HepG2 (cell line): Measurements from ENCODE around the gene PPP2R2D. TPM values are rescaled to one million over a fixed set of nuclear protein-coding genes. Genes with fewer than 3 reads are reported as not detected.

Source experiments
- ATAC-seq: fragments of 200-7000 bp; cut with Tn5 transposase; 3 replicates; pipeline ENCODE4 v1.9.1; 2020; ENCODE audit warnings: mild to moderate bottlenecking, moderate library complexity
- BruUV-seq: library from RNA; stranded (reverse); fragments of 400-500 nt; replicated peaks from 2 replicates; lab custom pipeline; 2021; lab: Mats Ljungman, UMichigan
- CTCF ChIA-PET: fragments of 300-600 bp; formaldehyde crosslinking; extraction: SDS; loops from one replicate; lab custom pipeline; 2021; ENCODE audit warnings: low total read pairs, inconsistent platforms, low intra/inter-chr PET ratio; lab: Yijun Ruan, JAX
- POLR2A ChIA-PET: fragments of 350-600 bp; sonication (Branson Sonifier 250); formaldehyde crosslinking; loops from one replicate; lab custom pipeline; 2020; ENCODE audit warnings: antibody characterized with exemption, inconsistent platforms; lab: Yijun Ruan, JAX
- DNase-seq: peaks from one replicate; pipeline ENCODE4 v3.0.0-alpha.2; 2015; ENCODE audit warnings: low spot score
- FAIRE-seq: peaks from 3 replicates; lab custom pipeline; 2011; peaks lifted over from hg19 to GRCh38; lab: Jason Lieb, UNC
- H2AFZ ChIP-seq: one replicate; pipeline ENCODE4 v1.6.1; 2011; ENCODE audit warnings: low read length, inconsistent platforms
- H3K27ac ChIP-seq: fragments of 300-600 bp; 3 replicates; pipeline ENCODE4 v1.8.0; 2011; ENCODE audit warnings: mixed run types, mild to moderate bottlenecking, mixed read lengths, low read length, inconsistent platforms; ENCODE audit not compliant: insufficient read depth; ENCODE audit errors: extremely low read length
- H3K27me3 ChIP-seq, 2 experiments: fragments of 200-600 bp in 1 of 2; 2 replicates in 1 of 2; 3 replicates in 1 of 2; pipeline versions ENCODE4 v1.6.0 to v1.8.0; 2011; ENCODE audit warnings: low read length in 2 of 2, mild to moderate bottlenecking in 2 of 2, moderate library complexity in 2 of 2, inconsistent platforms in 1 of 2; ENCODE audit not compliant: insufficient read depth in 2 of 2, control insufficient read depth in 1 of 2
- H3K36me3 ChIP-seq, 2 experiments: fragments of 200-600 bp in 1 of 2; replicated peaks in 1 of 2; 2 replicates in 1 of 2; 3 replicates in 1 of 2; pipeline versions ENCODE4 v1.5.1 to v1.8.0; 2011; ENCODE audit warnings: low read length in 2 of 2, inconsistent platforms in 1 of 2; ENCODE audit not compliant: insufficient read depth in 2 of 2, control insufficient read depth in 1 of 2
- H3K4me1 ChIP-seq: 2 replicates; pipeline ENCODE4 v1.5.1; 2012; ENCODE audit warnings: low read length, inconsistent platforms; ENCODE audit not compliant: insufficient read depth
- H3K4me2 ChIP-seq: 2 replicates; pipeline ENCODE4 v1.6.0; 2011; ENCODE audit warnings: low read depth, low read length, inconsistent platforms
- H3K4me3 ChIP-seq, 3 experiments: fragments of 200-600 bp in 1 of 3; sonication (generic), shearing (Covaris generic) in 1 of 3; replicated peaks in 1 of 3; 2 replicates each; pipeline ENCODE4 v1.5.1; 2011 to 2016; ENCODE audit warnings: low read length in 3 of 3, inconsistent platforms in 2 of 3, low read depth in 2 of 3, mild to moderate bottlenecking in 2 of 3, control low read depth in 1 of 3, mixed read lengths in 1 of 3; ENCODE audit not compliant: insufficient read depth in 1 of 3
- H3K79me2 ChIP-seq: one replicate; pipeline ENCODE4 v1.6.1; 2011; ENCODE audit warnings: low read length, inconsistent platforms; ENCODE audit not compliant: insufficient read depth
- H3K9ac ChIP-seq: 2 replicates; pipeline ENCODE4 v1.6.0; 2011; ENCODE audit warnings: mild to moderate bottlenecking, low read depth, low read length, inconsistent platforms; ENCODE audit not compliant: insufficient read depth
- H3K9me3 ChIP-seq: 2 replicates; pipeline ENCODE4 v1.5.1; 2012; ENCODE audit warnings: mild to moderate bottlenecking, low read length
- H4K20me1 ChIP-seq: 2 replicates; pipeline ENCODE4 v1.6.0; 2011; ENCODE audit warnings: inconsistent platforms, mild to moderate bottlenecking, low read length, moderate library complexity; ENCODE audit not compliant: insufficient read depth
- AGO2 ChIP-seq: fragments of 200-400 bp; formaldehyde crosslinking; optimal IDR thresholded peaks from 2 replicates; pipeline ENCODE3; 2017; ENCODE audit warnings: mild to moderate bottlenecking, low read depth, low read length, moderate library complexity
- DMTF1 ChIP-seq: sonication (generic); formaldehyde crosslinking; IDR thresholded peaks from 2 replicates; pipeline ENCODE4 v1.4.0; 2020; ENCODE audit warnings: mild to moderate bottlenecking, missing genetic modification reagents
- GABPB1 ChIP-seq: IDR thresholded peaks from 2 replicates; pipeline ENCODE4 v1.6.1; 2016; ENCODE audit warnings: mild to moderate bottlenecking, missing genetic modification reagents, moderate library complexity, missing compliant biosample characterization
- HMG20B ChIP-seq: conservative IDR thresholded peaks from 2 replicates; pipeline ENCODE4 v1.6.1; 2016; ENCODE audit warnings: missing genetic modification reagents, missing compliant biosample characterization
- JDP2 ChIP-seq: sonication (generic); formaldehyde crosslinking; IDR thresholded peaks from 2 replicates; pipeline ENCODE4 v1.8.1; 2022; ENCODE audit warnings: missing genetic modification reagents, borderline replicate concordance
- PCBP1 ChIP-seq: fragments of 200-400 bp; formaldehyde crosslinking; IDR thresholded peaks from 2 replicates; pipeline ENCODE4 v1.6.1; 2017; ENCODE audit warnings: mild to moderate bottlenecking, low read depth, low read length, borderline replicate concordance
- ZFAT ChIP-seq: sonication (generic); formaldehyde crosslinking; conservative IDR thresholded peaks from 2 replicates; pipeline ENCODE4 v1.8.1; 2023; ENCODE audit warnings: missing genetic modification reagents, inconsistent platforms
- ZMYM2 ChIP-seq: sonication (generic); formaldehyde crosslinking; IDR thresholded peaks from 2 replicates; pipeline ENCODE4 v1.8.0; 2022; ENCODE audit warnings: mild to moderate bottlenecking, missing genetic modification reagents
- WGBS: methylation state at CpG from one replicate; pipeline ENCODE4 v1.1.6; 2017; ENCODE audit warnings: low lambda C conversion rate; 5-methylcytosine and 5-hydroxymethylcytosine counted together
- in situ Hi-C: cut with HindIII; loops from 2 replicates; pipeline ENCODE4 v1.10.0; 2017; ENCODE audit warnings: low pct_unique_long_range_greater_than_20kb; ENCODE audit not compliant: extremely low pct_ligation_motif_present
- intact Hi-C: fragments of 100-400 bp; cut with micrococcal nuclease; formaldehyde crosslinking; loops from one replicate; pipeline ENCODE4 v1.10.0; 2022; ENCODE audit not compliant: unreplicated experiment
- polyA plus RNA-seq, 8 experiments: library from polyadenylated mRNA; depleted of rRNA in 3 of 8; stranded (reverse) in 7 of 8; unstranded in 1 of 8; fragments of >200 nt; fragmentation: Illumina TruSeq in 4 of 8; extraction: Trizol in 4 of 8; gene quantifications; 2 replicates each; pipeline versions ENCODE4 v1.2.1 to v1.2.3, GENCODE V29; 2011 to 2016; ENCODE audit warnings: low read depth in 4 of 8, missing spikeins in 1 of 8, mixed read lengths in 1 of 8; ENCODE audit not compliant: insufficient read depth in 1 of 8
- total RNA-seq, 5 experiments: library from RNA; depleted of rRNA; stranded (reverse); fragments of >200 nt; fragmentation: Illumina TruSeq; extraction: Trizol; gene quantifications; 2 replicates each; pipeline ENCODE4 v1.2.3, GENCODE V29; 2016; ENCODE audit warnings: low read depth in 1 of 5

The PPP2R2D gene
- total and polyA plus RNA-seq, 2 of the 13 experiments (the other 11 are each of a cell fraction or from before 2014, with no cell fraction given): 32.7 to 33.2 TPM

DNA sequence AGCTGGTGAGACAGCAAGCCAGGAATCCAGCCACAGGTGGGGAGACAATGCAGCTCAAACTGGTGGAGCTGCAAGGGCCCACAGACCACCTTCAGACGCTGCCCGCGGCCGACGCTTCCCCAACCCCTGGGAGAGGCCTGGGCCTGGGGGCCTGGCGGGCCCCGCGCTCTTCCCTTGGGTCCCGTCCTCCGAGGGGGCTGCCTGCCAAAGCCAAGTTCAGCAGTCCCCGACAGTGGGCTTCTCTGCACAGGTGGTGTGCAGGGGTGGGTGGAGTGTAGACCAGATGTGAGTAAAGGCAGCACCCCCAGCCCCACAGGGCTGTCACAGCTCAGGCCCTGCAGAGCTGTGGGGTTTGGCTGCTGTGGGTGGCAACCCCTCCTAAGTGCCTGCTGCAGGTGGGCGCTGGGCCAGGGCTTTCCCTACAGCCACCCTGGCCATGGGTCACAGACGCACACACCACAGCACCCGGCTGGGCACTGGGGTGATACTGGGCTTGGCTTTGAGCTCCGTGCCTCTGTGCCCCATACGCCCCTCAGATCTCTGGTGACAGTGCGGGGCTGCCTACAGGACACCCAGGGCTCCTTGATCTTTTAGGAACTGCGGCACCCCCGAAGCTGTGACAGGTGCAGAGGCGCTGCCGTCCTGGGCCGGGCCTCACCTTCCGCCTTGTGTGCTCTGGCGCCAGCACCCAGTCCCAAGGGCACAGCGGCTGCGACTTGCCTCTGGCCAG, 60.4 kb downstream of the PPP2R2D start:
- ATAC-seq (peak; percentile 39), DNase-seq (no peak)
- Histone ChIP-seq H3K27me3 (no peaks in the 10 kb centered on the region), H3K27ac (no peak overlapping the region), H3K9me3 (no peaks in the 10 kb centered on the region), H3K4me2 (no peak overlapping the region), H3K4me1 (no peaks in the 10 kb centered on the region), H3K36me3 (peaks cover 14 to 18% of the 10 kb centered on the region in 2 experiments; a peak in 4 of 5 replicates), H3K4me3 (no peak overlapping the region), H3K9ac (no peak overlapping the region)
- no TSS peak for BruUV-seq
- 97% methylated on average over 16 of the region's 26 CpGs for WGBS
- TF ChIP-seq ZMYM2 (no peak), PCBP1 (no peak), ZFAT (CRISPR knock-in tag) (no peak), AGO2 (peak; percentile 81), GABPB1 (CRISPR knock-in tag) (no peak), DMTF1 (CRISPR knock-in tag) (no peak), HMG20B (CRISPR knock-in tag) (no peak), JDP2 (CRISPR knock-in tag) (no peak)
- TF ChIP-seq, all 625 proteins: peak for 1
- no peak for FAIRE-seq
- H4K20me1 ChIP-seq: no peaks in the 10 kb centered on the region
- no peak overlapping the region for H2AFZ ChIP-seq
- ChIA-PET POLR2A (no interaction called here), CTCF (no interaction called here)
- in situ Hi-C loops (no loop called here), intact Hi-C loops (no loop called here)
- H3K79me2 ChIP-seq: no peaks in the 10 kb centered on the region
